Measurements from ENCODE around the gene BMP8A.
"Not testable (repeated sequence)": the region's sequence is repeated elsewhere in the genome, so short reads cannot be mapped to it uniquely, and the experiment has no call there.

DNA sequence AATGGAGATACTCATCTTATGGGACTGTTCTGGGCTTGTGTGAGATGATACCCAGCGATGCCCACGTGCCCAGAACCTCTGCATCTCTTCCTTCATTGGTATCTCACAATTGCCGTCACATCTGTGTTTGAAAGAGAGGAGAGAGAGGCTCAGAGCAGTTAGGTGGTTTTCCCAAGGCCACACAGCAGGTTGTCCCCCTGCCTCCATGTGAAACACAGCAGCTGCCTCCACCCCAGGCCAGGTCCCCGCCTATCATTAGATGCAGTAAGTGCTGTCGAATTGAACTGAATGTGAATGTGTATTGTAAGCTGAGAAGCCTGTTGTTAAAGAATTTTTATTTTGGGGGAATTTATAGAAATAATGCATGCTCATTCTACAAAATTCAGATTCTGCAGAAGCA, 5.1 kb downstream of the BMP8A start:
- TF ChIP-seq, protein P1, sequence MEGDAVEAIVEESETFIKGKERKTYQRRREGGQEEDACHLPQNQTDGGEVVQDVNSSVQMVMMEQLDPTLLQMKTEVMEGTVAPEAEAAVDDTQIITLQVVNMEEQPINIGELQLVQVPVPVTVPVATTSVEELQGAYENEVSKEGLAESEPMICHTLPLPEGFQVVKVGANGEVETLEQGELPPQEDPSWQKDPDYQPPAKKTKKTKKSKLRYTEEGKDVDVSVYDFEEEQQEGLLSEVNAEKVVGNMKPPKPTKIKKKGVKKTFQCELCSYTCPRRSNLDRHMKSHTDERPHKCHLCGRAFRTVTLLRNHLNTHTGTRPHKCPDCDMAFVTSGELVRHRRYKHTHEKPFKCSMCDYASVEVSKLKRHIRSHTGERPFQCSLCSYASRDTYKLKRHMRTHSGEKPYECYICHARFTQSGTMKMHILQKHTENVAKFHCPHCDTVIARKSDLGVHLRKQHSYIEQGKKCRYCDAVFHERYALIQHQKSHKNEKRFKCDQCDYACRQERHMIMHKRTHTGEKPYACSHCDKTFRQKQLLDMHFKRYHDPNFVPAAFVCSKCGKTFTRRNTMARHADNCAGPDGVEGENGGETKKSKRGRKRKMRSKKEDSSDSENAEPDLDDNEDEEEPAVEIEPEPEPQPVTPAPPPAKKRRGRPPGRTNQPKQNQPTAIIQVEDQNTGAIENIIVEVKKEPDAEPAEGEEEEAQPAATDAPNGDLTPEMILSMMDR (IDR thresholded peaks at IDR 0.05), result not testable (repeated sequence)
- not testable (repeated sequence) for TF ChIP-seq POLR2A (IDR thresholded peaks at IDR 0.05); POLR2AphosphoS5 (IDR thresholded peaks at IDR 0.05; ENCODE audit: insufficient read depth in 1 of 2, low read depth in 1 of 2)
